ENCODE measurements around the gene POLR3GL.
"Not testable (repeated sequence)": the region's sequence is repeated elsewhere in the genome, so short reads cannot be mapped to it uniquely, and the experiment has no call there.

POLR3GL gene

GRCh38 chr1:146021050-146021445, 56.6 kb downstream of the POLR3GL start:
- no peak for DNase-seq (ENCODE audit: low spot score)

GRCh38 chr1:146021622-146022402, 57.3 kb downstream of the POLR3GL start, which contains the start of gene HJV:
TSS of gene HJV (minus strand) at chr1:146021735. CDS start at chr1:146020231, 1,504 bp downstream.
- DNase-seq (ENCODE audit: low spot score): no peak

DNA sequence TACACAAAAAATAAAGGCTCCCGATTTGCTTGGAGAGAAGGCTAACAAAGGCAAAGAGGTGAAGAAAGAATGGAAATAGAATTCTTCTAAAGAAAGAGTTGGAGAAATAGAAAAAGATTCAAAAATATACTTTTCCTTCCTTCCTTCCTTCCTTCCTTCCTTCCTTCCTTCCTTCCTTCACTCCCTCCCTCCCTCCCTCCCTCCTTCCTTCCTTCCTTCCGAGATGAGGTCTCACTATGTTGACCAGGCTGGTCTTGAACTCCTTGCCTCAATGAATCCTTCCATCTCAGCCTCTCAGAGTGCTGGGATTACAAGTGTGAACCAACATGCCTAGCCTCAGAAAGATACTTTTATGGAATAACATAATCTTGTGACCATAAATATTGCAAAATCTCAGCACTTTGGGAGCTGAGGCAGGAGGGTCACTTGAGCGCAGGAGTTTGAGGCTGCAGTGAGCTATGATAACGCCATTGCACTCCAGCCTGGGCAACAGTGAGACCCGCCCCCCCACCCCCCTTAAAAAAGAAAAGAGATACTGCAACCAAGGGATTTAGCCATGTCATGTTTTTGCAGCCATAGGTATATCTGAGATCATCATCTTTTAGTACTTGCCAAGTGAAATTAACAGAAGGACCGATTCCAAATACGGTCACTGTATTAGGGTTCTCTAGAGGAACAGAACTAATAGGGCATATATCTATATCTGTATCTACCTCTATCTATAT, 58.1 kb downstream of the POLR3GL start:
- DNase-seq (ENCODE audit: low spot score): no peak

GRCh38 chr1:146025787-146026495, 61.5 kb downstream of the POLR3GL start:
- not testable (repeated sequence) for DNase-seq (ENCODE audit: low spot score)

GRCh38 chr1:146026650-146027049, 62.2 kb downstream of the POLR3GL start:
- not testable (repeated sequence) for DNase-seq (ENCODE audit: low spot score)

All from CD4-positive, alpha-beta T cell treated with Interleukin-15 for 4 hours (primary cell).